ENCODE data around the gene ACAD11.

Gene ACAD11

GRCh38 chr3:132509506-132509905 is 150.1 kb downstream of the ACAD11 start:
- no peak for DNase-seq (ENCODE audit: low read depth)

GRCh38 chr3:132509096-132509495 is 150.5 kb downstream of the ACAD11 start:
- DNase-seq (ENCODE audit: low read depth), result no peak
